HepG2 (cell line): ENCODE data around the gene JAKMIP2. TPM values are rescaled to one million over a fixed set of nuclear protein-coding genes. Genes with fewer than 3 reads are reported as not detected.

Experiments
- ARHGAP35 ChIP-seq: sonication (generic); formaldehyde crosslinking; IDR thresholded peaks from 2 replicates; pipeline ENCODE4 v1.9.0; 2022; ENCODE audit warnings: mild to moderate bottlenecking, inconsistent platforms, moderate library complexity, missing genetic modification reagents, borderline replicate concordance
- KLF9 ChIP-seq: IDR thresholded peaks from 2 replicates; pipeline ENCODE4 v1.6.1; 2016; ENCODE audit warnings: low read depth
- MAFF ChIP-seq: IDR thresholded peaks from 2 replicates; pipeline ENCODE4 v1.6.1; 2011; ENCODE audit warnings: low read depth, low read length, improper control_type of control experiment
- ZBTB3 ChIP-seq: sonication (generic); formaldehyde crosslinking; IDR thresholded peaks from 2 replicates; pipeline ENCODE4 v1.4.0; 2020; ENCODE audit warnings: low read depth, mild to moderate bottlenecking, moderate library complexity, missing genetic modification reagents, borderline replicate concordance
- ZNF101 ChIP-seq: sonication (generic); formaldehyde crosslinking; IDR thresholded peaks from 2 replicates; pipeline ENCODE4 v1.4.0; 2020; ENCODE audit warnings: mild to moderate bottlenecking, low read depth, missing genetic modification reagents, borderline replicate concordance
- ZNF335 ChIP-seq: sonication (generic); formaldehyde crosslinking; IDR thresholded peaks from 2 replicates; pipeline ENCODE4 v1.4.0; 2020; ENCODE audit warnings: missing genetic modification reagents
- ZNF557 ChIP-seq: sonication (generic); formaldehyde crosslinking; IDR thresholded peaks from 2 replicates; pipeline ENCODE4 v1.4.0; 2020; ENCODE audit warnings: missing genetic modification reagents
- polyA plus RNA-seq, 8 experiments: library from polyadenylated mRNA; depleted of rRNA in 3 of 8; stranded (reverse) in 7 of 8; unstranded in 1 of 8; fragments of >200 nt; fragmentation: Illumina TruSeq in 4 of 8; extraction: Trizol in 4 of 8; gene quantifications; 2 replicates each; pipeline versions ENCODE4 v1.2.1 to v1.2.3, GENCODE V29; 2011 to 2016; ENCODE audit warnings: low read depth in 4 of 8, missing spikeins in 1 of 8, mixed read lengths in 1 of 8; ENCODE audit not compliant: insufficient read depth in 1 of 8
- total RNA-seq, 5 experiments: library from RNA; depleted of rRNA; stranded (reverse); fragments of >200 nt; fragmentation: Illumina TruSeq; extraction: Trizol; gene quantifications; 2 replicates each; pipeline ENCODE4 v1.2.3, GENCODE V29; 2016; ENCODE audit warnings: low read depth in 1 of 5
- TF ChIP-seq, protein P1 (sequence below), 2 experiments: sonication (generic) in 1 of 2; formaldehyde crosslinking in 1 of 2; IDR thresholded peaks; 2 replicates each; pipeline versions ENCODE4 v1.6.1 to v1.9.0; 2014 to 2022; ENCODE audit warnings: antibody characterized with exemption in 1 of 2, borderline replicate concordance in 1 of 2, inconsistent platforms in 1 of 2, low read depth in 1 of 2, missing genetic modification reagents in 1 of 2

Gene JAKMIP2
- total and polyA plus RNA-seq, 2 of the 13 experiments (the other 11 are each of a cell fraction or from before 2014, with no cell fraction given): 0.04 to 2.1 TPM

DNA sequence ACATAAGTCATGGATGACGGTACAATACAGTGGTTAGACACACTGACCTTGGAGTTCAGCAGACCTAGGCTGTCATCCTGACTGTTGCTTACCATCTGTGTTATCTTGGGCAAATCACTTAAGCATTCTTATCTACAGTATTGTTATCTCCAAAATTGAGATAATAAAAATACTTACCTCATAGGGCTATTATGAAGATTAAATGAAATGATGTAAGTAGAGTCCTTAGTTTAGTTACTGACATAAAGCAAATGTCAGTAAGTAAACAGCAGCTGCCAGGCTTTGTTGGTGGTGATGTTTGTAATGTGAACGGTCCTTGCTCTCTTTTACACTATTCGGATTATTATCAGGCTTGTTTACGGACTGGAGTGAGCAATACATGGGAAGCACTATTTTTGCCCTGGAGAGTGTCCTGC lies 165.3 kb downstream of the JAKMIP2 start (continued):
- TF ChIP-seq, protein P1, sequence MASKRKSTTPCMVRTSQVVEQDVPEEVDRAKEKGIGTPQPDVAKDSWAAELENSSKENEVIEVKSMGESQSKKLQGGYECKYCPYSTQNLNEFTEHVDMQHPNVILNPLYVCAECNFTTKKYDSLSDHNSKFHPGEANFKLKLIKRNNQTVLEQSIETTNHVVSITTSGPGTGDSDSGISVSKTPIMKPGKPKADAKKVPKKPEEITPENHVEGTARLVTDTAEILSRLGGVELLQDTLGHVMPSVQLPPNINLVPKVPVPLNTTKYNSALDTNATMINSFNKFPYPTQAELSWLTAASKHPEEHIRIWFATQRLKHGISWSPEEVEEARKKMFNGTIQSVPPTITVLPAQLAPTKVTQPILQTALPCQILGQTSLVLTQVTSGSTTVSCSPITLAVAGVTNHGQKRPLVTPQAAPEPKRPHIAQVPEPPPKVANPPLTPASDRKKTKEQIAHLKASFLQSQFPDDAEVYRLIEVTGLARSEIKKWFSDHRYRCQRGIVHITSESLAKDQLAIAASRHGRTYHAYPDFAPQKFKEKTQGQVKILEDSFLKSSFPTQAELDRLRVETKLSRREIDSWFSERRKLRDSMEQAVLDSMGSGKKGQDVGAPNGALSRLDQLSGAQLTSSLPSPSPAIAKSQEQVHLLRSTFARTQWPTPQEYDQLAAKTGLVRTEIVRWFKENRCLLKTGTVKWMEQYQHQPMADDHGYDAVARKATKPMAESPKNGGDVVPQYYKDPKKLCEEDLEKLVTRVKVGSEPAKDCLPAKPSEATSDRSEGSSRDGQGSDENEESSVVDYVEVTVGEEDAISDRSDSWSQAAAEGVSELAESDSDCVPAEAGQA (IDR thresholded peaks at IDR 0.05; ENCODE audit: low read depth): no peak
- TF ChIP-seq, protein P1 (CRISPR knock-in tag; IDR thresholded peaks at IDR 0.05; ENCODE audit: borderline replicate concordance): no peak
- no peak for TF ChIP-seq ZNF101
- TF ChIP-seq ARHGAP35 (CRISPR knock-in tag): no peak
- TF ChIP-seq MAFF: no peak
- no peak for TF ChIP-seq ZNF557 (CRISPR knock-in tag)
- TF ChIP-seq ZBTB3 (CRISPR knock-in tag): no peak
- TF ChIP-seq ZNF335 (CRISPR knock-in tag): no peak
- TF ChIP-seq KLF9 (CRISPR knock-in tag): no peak
